ENCODE measurements around the gene SH2D7.

SH2D7 gene

GRCh38 chr15:78047761-78048627 is 44.4 kb upstream of the SH2D7 start:
- TF ChIP-seq ZC3H10 (CRISPR knock-in tag; IDR thresholded peaks at IDR 0.05) = no peak
- TF ChIP-seq ESRRG (CRISPR knock-in tag; IDR thresholded peaks at IDR 0.05) = no peak
- no peak for TF ChIP-seq OSR1 (CRISPR knock-in tag; IDR thresholded peaks at IDR 0.05)
- TF ChIP-seq CREB5 (CRISPR knock-in tag; IDR thresholded peaks at IDR 0.05; ENCODE audit: low read depth) = no peak
- no peak for TF ChIP-seq TCF4 (CRISPR knock-in tag; IDR thresholded peaks at IDR 0.05; ENCODE audit: borderline replicate concordance)
- no peak for TF ChIP-seq ISL1 (CRISPR knock-in tag; IDR thresholded peaks at IDR 0.05)
- no peak for TF ChIP-seq ZFP3 (CRISPR knock-in tag; IDR thresholded peaks at IDR 0.05)
- no peak for TF ChIP-seq ZNF70 (CRISPR knock-in tag; IDR thresholded peaks at IDR 0.05)
- TF ChIP-seq ZNF8 (CRISPR knock-in tag; IDR thresholded peaks at IDR 0.05) = no peak
- no peak for TF ChIP-seq POU6F1 (CRISPR knock-in tag; IDR thresholded peaks at IDR 0.05; ENCODE audit: borderline replicate concordance, low read depth)
- TF ChIP-seq BACH2 (CRISPR knock-in tag; IDR thresholded peaks at IDR 0.05; ENCODE audit: borderline replicate concordance) = no peak
- no peak for TF ChIP-seq GLIS3 (CRISPR knock-in tag; IDR thresholded peaks at IDR 0.05)
- TF ChIP-seq PATZ1 (CRISPR knock-in tag; IDR thresholded peaks at IDR 0.05; ENCODE audit: borderline replicate concordance) = no peak
- no peak for TF ChIP-seq TOX (CRISPR knock-in tag; IDR thresholded peaks at IDR 0.05; ENCODE audit: borderline replicate concordance)
- TF ChIP-seq CSDC2 (CRISPR knock-in tag; IDR thresholded peaks at IDR 0.05) = no peak
- TF ChIP-seq ARNTL (CRISPR knock-in tag; IDR thresholded peaks at IDR 0.05; ENCODE audit: borderline replicate concordance, low read depth) = no peak
- no peak for TF ChIP-seq PPARA (CRISPR knock-in tag; IDR thresholded peaks at IDR 0.05; ENCODE audit: borderline replicate concordance)
- TF ChIP-seq RARB (CRISPR knock-in tag; IDR thresholded peaks at IDR 0.05) = no peak
- ATAC-seq = peak; percentile 44

- TF ChIP-seq ZNF565 (CRISPR knock-in tag; conservative IDR thresholded peaks at IDR 0.05; ENCODE audit: low read depth) = no peak
- TF ChIP-seq PPARA (CRISPR knock-in tag; IDR thresholded peaks at IDR 0.05; ENCODE audit: borderline replicate concordance) = no peak
- no peak for TF ChIP-seq ARNTL (CRISPR knock-in tag; IDR thresholded peaks at IDR 0.05; ENCODE audit: borderline replicate concordance, low read depth)
- no peak for TF ChIP-seq TSHZ2 (CRISPR knock-in tag; IDR thresholded peaks at IDR 0.05)
- no peak for TF ChIP-seq PATZ1 (CRISPR knock-in tag; IDR thresholded peaks at IDR 0.05; ENCODE audit: borderline replicate concordance)
- no peak for TF ChIP-seq BACH2 (CRISPR knock-in tag; IDR thresholded peaks at IDR 0.05; ENCODE audit: borderline replicate concordance)
- ATAC-seq = no peak
These were observed 43.8 kb upstream of the SH2D7 start for GRCh38 chr15:78048628-78048920.
